ENCODE measurements around the gene ATG5.
A peak's percentile ranks its signal among the peaks of the same experiment; 100 is the strongest.
"Not testable (repeated sequence)": the region's sequence is repeated elsewhere in the genome, so short reads cannot be mapped to it uniquely, and the experiment has no call there.

The ATG5 gene

GRCh38 chr6:106256201-106256968 lies 69.2 kb downstream of the ATG5 start:
- no peak for DNase-seq

GRCh38 chr6:106255306-106255705 lies 70.3 kb downstream of the ATG5 start:
- no peak for DNase-seq

GRCh38 chr6:106254636-106255035 lies 70.9 kb downstream of the ATG5 start:
- DNase-seq, result no peak

GRCh38 chr6:106253731-106254130 lies 71.8 kb downstream of the ATG5 start:
- DNase-seq, result no peak

- no peak for DNase-seq
Measured at GRCh38 chr6:106253172-106253571, 72.4 kb downstream of the ATG5 start.

GRCh38 chr6:106252687-106253086 lies 72.9 kb downstream of the ATG5 start:
- no peak for DNase-seq

- DNase-seq, result not testable (repeated sequence)
Measured at GRCh38 chr6:106251531-106252255, 73.9 kb downstream of the ATG5 start.

- peak; percentile 63 for DNase-seq
Measured at GRCh38 chr6:106250953-106251352, 74.6 kb downstream of the ATG5 start.

- no peak for DNase-seq
Measured at GRCh38 chr6:106249658-106250057, 75.9 kb downstream of the ATG5 start.

- DNase-seq, result no peak
Measured at GRCh38 chr6:106247733-106248132, 77.8 kb downstream of the ATG5 start.

GRCh38 chr6:106247293-106247692 lies 78.3 kb downstream of the ATG5 start:
- no peak for DNase-seq

GRCh38 chr6:106244931-106245330 lies 80.6 kb downstream of the ATG5 start:
- no peak for DNase-seq

- DNase-seq, result no peak
Measured at GRCh38 chr6:106244521-106244920, 81.0 kb downstream of the ATG5 start.

GRCh38 chr6:106243261-106243660 lies 82.3 kb downstream of the ATG5 start:
- no peak for DNase-seq

GRCh38 chr6:106241498-106241897 lies 84.1 kb downstream of the ATG5 start:
- no peak for DNase-seq

GRCh38 chr6:106237286-106237685 lies 88.3 kb downstream of the ATG5 start:
- no peak for DNase-seq

GRCh38 chr6:106229876-106230445 lies 95.6 kb downstream of the ATG5 start:
- not testable (repeated sequence) for DNase-seq

GRCh38 chr6:106227612-106228507 lies 97.7 kb downstream of the ATG5 start:
- DNase-seq, result no peak

- no peak for DNase-seq
Measured at GRCh38 chr6:106226676-106227075, 98.9 kb downstream of the ATG5 start.

GRCh38 chr6:106225581-106225980 lies 100.0 kb downstream of the ATG5 start:
- no peak for DNase-seq

GRCh38 chr6:106223300-106223930 lies 102.1 kb downstream of the ATG5 start:
- peak; percentile 87 for DNase-seq

- no peak for DNase-seq
Measured at GRCh38 chr6:106220485-106220884, 105.1 kb downstream of the ATG5 start.
